Esophagus squamous epithelium (tissue), 5 donors: Measurements from ENCODE around the gene DEFB124. TPM values are rescaled to one million over a fixed set of nuclear protein-coding genes. Genes with fewer than 3 reads are reported as not detected.
A peak's percentile ranks its signal among the peaks of the same experiment; 100 is the strongest.
"Not testable (repeated sequence)": the region's sequence is repeated elsewhere in the genome, so short reads cannot be mapped to it uniquely, and the experiment has no call there.

ENCODE experiments used
- DNase-seq: peaks from one replicate; lab custom pipeline; 2025; lab: John Stamatoyannopoulos, UW
- H3K27ac ChIP-seq, 4 donors: fragments of 200-600 bp; sonication (generic); one replicate each; pipeline ENCODE4 v1.5.1; 2016 to 2019; ENCODE audit warnings: mild to moderate bottlenecking in 1 of 4
- H3K27me3 ChIP-seq, 4 donors: fragments of 200-600 bp; sonication (generic); 1 replicate in 3 of 4; 2 replicates in 1 of 4; pipeline versions ENCODE4 v1.5.1 to v1.6.0; 2017 to 2021; ENCODE audit warnings: antibody characterized with exemption in 1 of 4
- H3K36me3 ChIP-seq, 3 donors: fragments of 200-600 bp; sonication (generic); one replicate each; pipeline ENCODE4 v1.5.1; 2016 to 2019
- H3K4me1 ChIP-seq, 3 donors: fragments of 200-600 bp; sonication (generic); one replicate each; pipeline ENCODE4 v1.5.1; 2017 to 2019
- H3K4me3 ChIP-seq, 4 donors: fragments of 200-600 bp; sonication (generic); 1 replicate in 3 of 4; 2 replicates in 1 of 4; pipeline ENCODE4 v1.5.1; 2016 to 2019; ENCODE audit warnings: mild to moderate bottlenecking in 2 of 4, moderate library complexity in 1 of 4
- H3K9me3 ChIP-seq, 3 donors: fragments of 200-600 bp; sonication (generic); one replicate each; pipeline ENCODE4 v1.5.1; 2016 to 2019
- CTCF ChIP-seq, 6 experiments: fragments of 450-650 bp in 4 of 6; fragments of 200-600 bp in 2 of 6; sonication (generic) in 2 of 6; IDR thresholded peaks; one replicate each; pipeline ENCODE4 v1.5.1; 2016 to 2019; ENCODE audit warnings: antibody characterized with exemption in 6 of 6, mild to moderate bottlenecking in 4 of 6, moderate library complexity in 4 of 6
- POLR2A ChIP-seq, 4 donors: fragments of 450-650 bp; IDR thresholded peaks; one replicate each; pipeline ENCODE4 v1.6.1; 2017; ENCODE audit warnings: antibody characterized with exemption in 4 of 4, mild to moderate bottlenecking in 4 of 4, moderate library complexity in 3 of 4
- WGBS, 2 donors: methylation state at CpG; one replicate each; pipeline ENCODE4 v1.1.5; 2018; 5-methylcytosine and 5-hydroxymethylcytosine counted together
- intact Hi-C: fragments of 100-400 bp; cut with DNase I; formaldehyde crosslinking; loops from one replicate; pipeline ENCODE4 v1.15.0; 2022
- total RNA-seq, 4 donors: library from RNA; depleted of rRNA; stranded (reverse); fragments of >200 nt; gene quantifications; one replicate each; pipeline ENCODE4 v1.1.0, GENCODE V29; 2016
- donor health status: DM: yes; HTN: yes; CAD: no.

DEFB124 gene
- total RNA-seq, 4 donors from 2014 or later, result not detected

- Histone ChIP-seq H3K27me3 (no peaks in the 10 kb centered on the region), H3K4me1 (peaks cover 27 to 51% (median 28%) of the 10 kb centered on the region in 3 donors), H3K36me3 (peaks cover 0 to 15% (median 0%) of the 10 kb centered on the region in 3 donors), H3K9me3 (no peaks in the 10 kb centered on the region), H3K4me3 (peak within 1 kb of the TSS; percentile 86 to 96 (median 88)), H3K27ac (peak within 1 kb of the TSS; percentile 90 to 94 (median 92))
- WGBS, 2 donors, result 0 to 1% methylated on average over 20 to 30 of the region's 86 CpGs
- DNase-seq, result peak; percentile 70
- TF ChIP-seq CTCF (IDR thresholded peaks at IDR 0.05), result peak; percentile 93 to 100 (median 98)
- TF ChIP-seq POLR2A (IDR thresholded peaks at IDR 0.05), result peak in 3 of 4 donors; percentile 36 to 93 (median 83)
- intact Hi-C loops, result no loop called here
These were observed 39.5 kb upstream of the DEFB124 start, which contains the start of gene HM13 for GRCh38 chr20:31514154-31515071. HM13 (plus strand) TSS chr20:31514442; CDS start chr20:31514552, 110 bp downstream.

GRCh38 chr20:31508517-31509244 lies 33.8 kb upstream of the DEFB124 start:
- Histone ChIP-seq H3K4me3 (no peak overlapping the region), H3K27ac (no peak overlapping the region), H3K36me3 (no peaks in the 10 kb centered on the region), H3K9me3 (peaks cover 0 to 6% (median 0%) of the 10 kb centered on the region in 3 donors), H3K4me1 (peaks cover 0 to 1% (median 0%) of the 10 kb centered on the region in 3 donors), H3K27me3 (peaks cover 0 to 3% (median 0%) of the 10 kb centered on the region in 4 donors)
- 69 to 85% methylated on average over 3 to 5 of the region's 5 CpGs for WGBS, 2 donors
- intact Hi-C loops, result no loop called here
- no peak for DNase-seq
- TF ChIP-seq POLR2A (IDR thresholded peaks at IDR 0.05), result no peak
- TF ChIP-seq CTCF (IDR thresholded peaks at IDR 0.05), result no peak

GRCh38 chr20:31505903-31506302 lies 31.0 kb upstream of the DEFB124 start:
- peaks cover 0 to 3% (median 0%) of the 10 kb centered on the region in 4 donors for H3K27me3 ChIP-seq
- TF ChIP-seq POLR2A (IDR thresholded peaks at IDR 0.05), result no peak
- no peak for TF ChIP-seq CTCF (IDR thresholded peaks at IDR 0.05)
- H3K27ac ChIP-seq, result no peak overlapping the region
- H3K4me1 ChIP-seq, result peaks cover 0 to 8% (median 0%) of the 10 kb centered on the region in 3 donors
- DNase-seq, result no peak
- intact Hi-C loops, result no loop called here
- H3K9me3 ChIP-seq, result peaks cover 0 to 6% (median 0%) of the 10 kb centered on the region in 3 donors
- H3K4me3 ChIP-seq, result no peak overlapping the region
- WGBS, 2 donors, result 73 to 100% methylated on average over 1 of the region's 1 CpG
- no peaks in the 10 kb centered on the region for H3K36me3 ChIP-seq

- H3K4me3 ChIP-seq, H3K36me3 ChIP-seq, H3K27ac ChIP-seq, H3K4me1 ChIP-seq, intact Hi-C loops, H3K9me3 ChIP-seq, H3K27me3 ChIP-seq, DNase-seq: not testable (repeated sequence)
- WGBS, 2 donors, result 43 to 47% methylated on average over 12 of the region's 20 CpGs
- TF ChIP-seq CTCF (IDR thresholded peaks at IDR 0.05), result peak; percentile 88 to 96 (median 90)
These were observed 28.2 kb upstream of the DEFB124 start for GRCh38 chr20:31502884-31503673.
